Renal pelvis (tissue), 4 donors: ENCODE measurements around the gene ZGRF1. TPM values are rescaled to one million over a fixed set of nuclear protein-coding genes. Genes with fewer than 3 reads are reported as not detected.
"Not testable (repeated sequence)": the region's sequence is repeated elsewhere in the genome, so short reads cannot be mapped to it uniquely, and the experiment has no call there.

ENCODE experiments used
- DNase-seq: peaks from one replicate; pipeline ENCODE4 v3.0.0-alpha.2; 2013
- polyA plus RNA-seq, 3 donors: library from polyadenylated mRNA; unstranded; fragments of 120-200 nt; gene quantifications; one replicate each; pipeline ENCODE4 v1.2.1, GENCODE V29; 2013; ENCODE audit not compliant: insufficient read length in 3 of 3

ZGRF1 gene
- polyA plus RNA-seq, 3 donors = 11.4 to 16.2 (median 16.0) TPM

GRCh38 chr4:112518675-112519074 is 118.0 kb downstream of the ZGRF1 start:
- DNase-seq = no peak

GRCh38 chr4:112517911-112518310 is 118.8 kb downstream of the ZGRF1 start:
- no peak for DNase-seq

- DNase-seq = no peak
These were observed 119.6 kb downstream of the ZGRF1 start for GRCh38 chr4:112517067-112517634.

- no peak for DNase-seq
These were observed 120.1 kb downstream of the ZGRF1 start for GRCh38 chr4:112516471-112517066.

- DNase-seq = no peak
These were observed 120.6 kb downstream of the ZGRF1 start, which contains the start of gene NEUROG2 for GRCh38 chr4:112516066-112516470. NEUROG2 (minus strand) TSS chr4:112516180; CDS start chr4:112515475, 705 bp downstream.

- no peak for DNase-seq
These were observed 121.3 kb downstream of the ZGRF1 start for GRCh38 chr4:112515198-112516065.

GRCh38 chr4:112514647-112515197 is 122.0 kb downstream of the ZGRF1 start:
- DNase-seq = no peak

GRCh38 chr4:112513971-112514646 is 122.6 kb downstream of the ZGRF1 start:
- no peak for DNase-seq

- no peak for DNase-seq
These were observed 124.9 kb downstream of the ZGRF1 start for GRCh38 chr4:112511803-112512118.

- DNase-seq = no peak
These were observed 125.5 kb downstream of the ZGRF1 start for GRCh38 chr4:112511093-112511802.

GRCh38 chr4:112510291-112511092 is 126.2 kb downstream of the ZGRF1 start:
- no peak for DNase-seq

- no peak for DNase-seq
These were observed 127.2 kb downstream of the ZGRF1 start for GRCh38 chr4:112509243-112510141.

GRCh38 chr4:112508356-112508755 is 128.4 kb downstream of the ZGRF1 start:
- no peak for DNase-seq

- no peak for DNase-seq
These were observed 131.9 kb downstream of the ZGRF1 start for GRCh38 chr4:112504807-112505206.

GRCh38 chr4:112502871-112503270 is 133.8 kb downstream of the ZGRF1 start:
- no peak for DNase-seq

GRCh38 chr4:112492321-112492720 is 144.4 kb downstream of the ZGRF1 start:
- DNase-seq = no peak

GRCh38 chr4:112490808-112491207 is 145.9 kb downstream of the ZGRF1 start:
- DNase-seq = not testable (repeated sequence)
